ENCODE data around the gene RWDD2A. TPM values are rescaled to one million over a fixed set of nuclear protein-coding genes. Genes with fewer than 3 reads are reported as not detected.

The RWDD2A gene
- total RNA-seq, 3 donors from 2014 or later, result 1.9 to 3.4 (median 2.5) TPM

- TF ChIP-seq CTCF (IDR thresholded peaks at IDR 0.05), result no peak
- ATAC-seq (peak; percentile 7), DNase-seq (no peak)
- intact Hi-C loops (cut with DNase I, micrococcal nuclease), result no loop called here
- Histone ChIP-seq H3K4me3 (no peak overlapping the region), H3K9me3 (no peaks in the 10 kb centered on the region), H3K36me3 (ENCODE audit: low read depth) (no peaks in the 10 kb centered on the region), H3K4me1 (ENCODE audit: low read depth) (peaks cover 2% of the 10 kb centered on the region)
Observed at GRCh38 chr6:83199173-83199862, 6.2 kb downstream of the RWDD2A start.

- no peaks in the 10 kb centered on the region for H3K9me3 ChIP-seq
- H3K36me3 ChIP-seq (ENCODE audit: low read depth), result no peaks in the 10 kb centered on the region
- TF ChIP-seq CTCF (IDR thresholded peaks at IDR 0.05), result no peak
- no peak overlapping the region for H3K4me3 ChIP-seq
- intact Hi-C loops (cut with DNase I, micrococcal nuclease), result no loop called here
- ATAC-seq, result peak; percentile 81
- no peaks in the 10 kb centered on the region for H3K4me1 ChIP-seq (ENCODE audit: low read depth)
- DNase-seq, result no peak
Observed at GRCh38 chr6:83199863-83200225, 6.7 kb downstream of the RWDD2A start.

- intact Hi-C loops (cut with DNase I, micrococcal nuclease), result no loop called here
- no peaks in the 10 kb centered on the region for H3K9me3 ChIP-seq
Observed at GRCh38 chr6:83202031-83202430, 8.9 kb downstream of the RWDD2A start.

GRCh38 chr6:83215131-83216047 is 22.2 kb downstream of the RWDD2A start:
- intact Hi-C loops (cut with DNase I, micrococcal nuclease), result no loop called here
- peak; percentile 54 for TF ChIP-seq CTCF (IDR thresholded peaks at IDR 0.05)
- DNase-seq (peak in 2 of 3 donors; percentile 31 to 77), ATAC-seq (peak; percentile 89)
- H3K9me3 ChIP-seq, result no peaks in the 10 kb centered on the region
- H3K36me3 ChIP-seq (ENCODE audit: low read depth), result no peaks in the 10 kb centered on the region
- no peak overlapping the region for H3K4me3 ChIP-seq
- H3K4me1 ChIP-seq (ENCODE audit: low read depth), result no peaks in the 10 kb centered on the region

More at GRCh38 chr6:83202031-83202430, 8.9 kb downstream of the RWDD2A start:
- TF ChIP-seq CTCF (IDR thresholded peaks at IDR 0.05), result no peak
- H3K4me3 ChIP-seq, result no peak overlapping the region
- H3K4me1 ChIP-seq (ENCODE audit: low read depth), result no peaks in the 10 kb centered on the region
- ATAC-seq (no peak), DNase-seq (no peak)
- H3K36me3 ChIP-seq (ENCODE audit: low read depth), result no peaks in the 10 kb centered on the region

GRCh38 chr6:83216806-83217205 is 23.6 kb downstream of the RWDD2A start:
- no peaks in the 10 kb centered on the region for H3K4me1 ChIP-seq (ENCODE audit: low read depth)
- intact Hi-C loops (cut with DNase I, micrococcal nuclease), result no loop called here
- H3K36me3 ChIP-seq (ENCODE audit: low read depth), result no peaks in the 10 kb centered on the region
- no peaks in the 10 kb centered on the region for H3K9me3 ChIP-seq
- H3K4me3 ChIP-seq, result no peak overlapping the region
- DNase-seq, result no peak
- ATAC-seq, result no peak
- TF ChIP-seq CTCF (IDR thresholded peaks at IDR 0.05), result no peak

All from mucosa of descending colon (tissue), 3 donors.